ENCODE results near the gene GAS2L3.

- TF ChIP-seq CTCF (IDR thresholded peaks at IDR 0.05 in 2 of 3, conservative IDR thresholded peaks at IDR 0.05 in 1 of 3; ENCODE audit: borderline replicate concordance in 1 of 3, insufficient read depth in 1 of 3, low read depth in 2 of 3, low read length in 2 of 3): no peak
- no peak for TF ChIP-seq POLR2A (IDR thresholded peaks at IDR 0.05; ENCODE audit: borderline replicate concordance, extremely low read depth, insufficient read depth, insufficient read length)
- TF ChIP-seq CEBPB (IDR thresholded peaks at IDR 0.05; ENCODE audit: low read depth): no peak
- no peak for TF ChIP-seq EZH2 (IDR thresholded peaks at IDR 0.05)
- no peak for TF ChIP-seq RAD21 (IDR thresholded peaks at IDR 0.05; ENCODE audit: low read depth)
- TF ChIP-seq FOSL1 (IDR thresholded peaks at IDR 0.05; ENCODE audit: low read depth): no peak
- TF ChIP-seq ZNF274 (IDR thresholded peaks at IDR 0.05; ENCODE audit: low read depth, low read length): no peak
- TF ChIP-seq POLR2AphosphoS5 (IDR thresholded peaks at IDR 0.05; ENCODE audit: low read depth, low read length): no peak
- TF ChIP-seq EZH2phosphoT487 (IDR thresholded peaks at IDR 0.05; ENCODE audit: borderline replicate concordance): no peak
- TF ChIP-seq ATF3 (IDR thresholded peaks at IDR 0.05): no peak
- no peak for TF ChIP-seq SRF (IDR thresholded peaks at IDR 0.05; ENCODE audit: low read depth)
- TF ChIP-seq, protein P1, sequence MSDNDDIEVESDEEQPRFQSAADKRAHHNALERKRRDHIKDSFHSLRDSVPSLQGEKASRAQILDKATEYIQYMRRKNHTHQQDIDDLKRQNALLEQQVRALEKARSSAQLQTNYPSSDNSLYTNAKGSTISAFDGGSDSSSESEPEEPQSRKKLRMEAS (IDR thresholded peaks at IDR 0.05): no peak
- no peak for TF ChIP-seq SP1 (IDR thresholded peaks at IDR 0.05; ENCODE audit: low read depth)
- TF ChIP-seq JUND (IDR thresholded peaks at IDR 0.05): no peak
Observed at GRCh38 chr12:100557357-100557756, 16.1 kb upstream of the GAS2L3 start.
